HEK293 (cell line): ENCODE results near the gene LONP2.
A peak's percentile ranks its signal among the peaks of the same experiment; 100 is the strongest.

Experiments used
- CTCF ChIA-PET: fragments of 350-600 bp; formaldehyde crosslinking; extraction: SDS; loops from one replicate; lab custom pipeline; 2021; ENCODE audit warnings: antibody characterized with exemption; lab: Yijun Ruan, JAX
- POLR2A ChIA-PET: fragments of 300-600 bp; formaldehyde crosslinking; extraction: SDS; loops from one replicate; lab custom pipeline; 2020; ENCODE audit warnings: antibody characterized with exemption, inconsistent platforms; lab: Yijun Ruan, JAX
- H3K27ac ChIP-seq: fragments of 200-500 bp; sonication (Bioruptor generic); 2 replicates; pipeline ENCODE4 v1.5.1; 2014; ENCODE audit warnings: low read depth, low read length, control low read depth, inconsistent platforms; ENCODE audit errors: extremely low read depth
- H3K36me3 ChIP-seq, 2 experiments: fragments of 200-500 bp in 1 of 2; sonication (Bioruptor generic) in 1 of 2; 1 replicate in 1 of 2; 2 replicates in 1 of 2; pipeline ENCODE4 v1.5.1; 2014 to 2017; ENCODE audit warnings: inconsistent platforms in 2 of 2, low read length in 2 of 2; ENCODE audit not compliant: control insufficient read depth in 2 of 2, insufficient read depth in 1 of 2
- H3K4me1 ChIP-seq: fragments of 200-500 bp; sonication (Bioruptor generic); 2 replicates; pipeline ENCODE4 v1.5.1; 2014; ENCODE audit warnings: mild to moderate bottlenecking, low read length, inconsistent platforms; ENCODE audit not compliant: control insufficient read depth, insufficient read depth
- H3K4me3 ChIP-seq: 2 replicates; pipeline ENCODE4 v1.5.1; 2011; ENCODE audit warnings: low read depth, mild to moderate bottlenecking, control low read depth, low read length, moderate library complexity
- H3K9me3 ChIP-seq: fragments of 200-500 bp; sonication (Bioruptor generic); 2 replicates; pipeline ENCODE4 v1.5.1; 2014; ENCODE audit warnings: low read depth, low read length, inconsistent platforms; ENCODE audit not compliant: control insufficient read depth, insufficient read depth
- GFI1B ChIP-seq: fragments of 450-650 bp; formaldehyde crosslinking; IDR thresholded peaks from 2 replicates; pipeline ENCODE4 v1.5.1; 2016; ENCODE audit warnings: missing biosample characterization, missing genetic modification characterization
- REST ChIP-seq: fragments of 450-650 bp; formaldehyde crosslinking; IDR thresholded peaks from 2 replicates; pipeline ENCODE4 v1.5.1; 2016; ENCODE audit warnings: missing biosample characterization, missing genetic modification characterization
- SP3 ChIP-seq: fragments of 450-650 bp; formaldehyde crosslinking; IDR thresholded peaks from 2 replicates; pipeline ENCODE4 v1.5.1; 2016; ENCODE audit warnings: missing biosample characterization, missing genetic modification characterization
- TRIM28 ChIP-seq: IDR thresholded peaks from 2 replicates; pipeline ENCODE4 v1.6.1; 2011; ENCODE audit warnings: low read length, control low read depth, borderline replicate concordance
- ZBTB11 ChIP-seq: fragments of 450-650 bp; formaldehyde crosslinking; conservative IDR thresholded peaks from 2 replicates; pipeline ENCODE4 v1.5.1; 2016; ENCODE audit warnings: low read depth, missing biosample characterization, missing genetic modification characterization
- ZBTB17 ChIP-seq: fragments of 450-650 bp; formaldehyde crosslinking; IDR thresholded peaks from 2 replicates; pipeline ENCODE4 v1.5.1; 2016; ENCODE audit warnings: missing biosample characterization, missing genetic modification characterization
- ZNF121 ChIP-seq: fragments of 450-650 bp; formaldehyde crosslinking; IDR thresholded peaks from 2 replicates; pipeline ENCODE4 v1.5.1; 2016; ENCODE audit warnings: missing biosample characterization, missing genetic modification characterization
- ZNF148 ChIP-seq: fragments of 450-650 bp; formaldehyde crosslinking; IDR thresholded peaks from 2 replicates; pipeline ENCODE4 v1.5.0; 2017; ENCODE audit warnings: missing biosample characterization, missing genetic modification characterization, borderline replicate concordance
- ZNF16 ChIP-seq: fragments of 450-650 bp; formaldehyde crosslinking; IDR thresholded peaks from 2 replicates; pipeline ENCODE4 v1.5.1; 2016; ENCODE audit warnings: low read depth, missing biosample characterization, missing genetic modification characterization
- ZNF404 ChIP-seq: fragments of 450-650 bp; formaldehyde crosslinking; IDR thresholded peaks from 2 replicates; pipeline ENCODE4 v1.5.1; 2017; ENCODE audit warnings: missing biosample characterization, missing genetic modification characterization
- ZNF768 ChIP-seq: fragments of 450-650 bp; formaldehyde crosslinking; IDR thresholded peaks from 2 replicates; pipeline ENCODE4 v1.5.1; 2018; ENCODE audit warnings: missing biosample characterization, mild to moderate bottlenecking, missing genetic modification characterization
- ZNF791 ChIP-seq: fragments of 450-650 bp; formaldehyde crosslinking; IDR thresholded peaks from 2 replicates; pipeline ENCODE4 v1.5.1; 2016; ENCODE audit warnings: missing biosample characterization, missing genetic modification characterization

LONP2 gene

GRCh38 chr16:48356633-48357376 is 112.7 kb downstream of the LONP2 start:
- POLR2A ChIA-PET: no interaction called here

GRCh38 chr16:48358419-48358818 is 114.3 kb downstream of the LONP2 start:
- ChIA-PET CTCF (interaction anchor here (2.1 kb wide), 1 partner anchor 265 kb away, joined by 6 read pairs; no protein-coding TSS in a partner anchor), POLR2A (no interaction called here)
- H3K9me3 ChIP-seq: no peaks in the 10 kb centered on the region
- H3K36me3 ChIP-seq: peaks cover 0 to 26% of the 10 kb centered on the region in 2 experiments; a peak in 1 of 3 replicates
- no peaks in the 10 kb centered on the region; the same call in 1 of the 2 replicates for H3K4me1 ChIP-seq
- H3K27ac ChIP-seq: no peak overlapping the region
- no peak for TF ChIP-seq REST (tag by site-specific recombination)
- TF ChIP-seq ZNF121 (tag by site-specific recombination): peak; percentile 77; the same call in 1 of the 2 replicates
- H3K4me3 ChIP-seq: no peak overlapping the region

More at GRCh38 chr16:48356633-48357376, 112.7 kb downstream of the LONP2 start:
- CTCF ChIA-PET: interaction anchor here (0.9 to 4.6 kb wide), 4 partner anchors 9 to 267 kb away, joined by 3 to 29 read pairs (median 7); no protein-coding TSS in a partner anchor
- no peak overlapping the region for H3K27ac ChIP-seq
- H3K4me1 ChIP-seq: no peaks in the 10 kb centered on the region; the same call in 1 of the 2 replicates
- no peak overlapping the region for H3K4me3 ChIP-seq
- TF ChIP-seq ZNF404 (tag by site-specific recombination) (no peak), ZNF791 (tag by site-specific recombination) (no peak), TRIM28 (no peak), ZNF16 (tag by site-specific recombination) (no peak), GFI1B (tag by site-specific recombination) (no peak), ZBTB11 (tag by site-specific recombination) (no peak)
- TF ChIP-seq, all 188 proteins: peak for 0
- H3K36me3 ChIP-seq: peaks cover 0 to 33% of the 10 kb centered on the region in 2 experiments; a peak in 1 of 3 replicates
- H3K9me3 ChIP-seq: no peaks in the 10 kb centered on the region

GRCh38 chr16:48359983-48360382 is 115.9 kb downstream of the LONP2 start:
- POLR2A ChIA-PET: no interaction called here

More at GRCh38 chr16:48359983-48360382, 115.9 kb downstream of the LONP2 start:
- CTCF ChIA-PET: interaction anchor here (0.9 to 1.8 kb wide), 2 partner anchors 263 to 271 kb away, joined by 3 to 5 read pairs; no protein-coding TSS in a partner anchor
- no peak overlapping the region for H3K4me3 ChIP-seq
- no peaks in the 10 kb centered on the region for H3K9me3 ChIP-seq
- TF ChIP-seq ZNF148 (tag by site-specific recombination): no peak
- no peak for TF ChIP-seq SP3 (tag by site-specific recombination)
- TF ChIP-seq ZBTB17 (tag by site-specific recombination): no peak
- TF ChIP-seq ZNF768 (tag by site-specific recombination): no peak
- no peak overlapping the region for H3K27ac ChIP-seq
- H3K36me3 ChIP-seq: peaks cover 0 to 25% of the 10 kb centered on the region in 2 experiments; a peak in 1 of 3 replicates
- peaks cover 4% of the 10 kb centered on the region; the same call in 1 of the 2 replicates for H3K4me1 ChIP-seq
